Fibroblast of skin of right quadriceps (primary cell): Measurements from ENCODE around the gene OAS2.
"Not testable (repeated sequence)": the region's sequence is repeated elsewhere in the genome, so short reads cannot be mapped to it uniquely, and the experiment has no call there.

ENCODE experiments used
- DNase-seq: peaks from one replicate; pipeline ENCODE4 v3.0.0-alpha.2; 2013

The OAS2 gene

GRCh38 chr12:112987561-112987960 is 9.2 kb downstream of the OAS2 start:
- DNase-seq = no peak

GRCh38 chr12:112988224-112988623 is 9.9 kb downstream of the OAS2 start:
- no peak for DNase-seq

- DNase-seq = not testable (repeated sequence)
Measured at GRCh38 chr12:112988823-112989385, 10.6 kb downstream of the OAS2 start.

- no peak for DNase-seq
Measured at GRCh38 chr12:112989806-112990205, 11.5 kb downstream of the OAS2 start.

- DNase-seq = peak; percentile 49
Measured at GRCh38 chr12:112992541-112993398, 14.5 kb downstream of the OAS2 start.

GRCh38 chr12:112995008-112995407 is 16.7 kb downstream of the OAS2 start:
- DNase-seq = no peak

- no peak for DNase-seq
Measured at GRCh38 chr12:112996501-112996900, 18.2 kb downstream of the OAS2 start.

- no peak for DNase-seq
Measured at GRCh38 chr12:112997506-112997905, 19.2 kb downstream of the OAS2 start.

- DNase-seq = no peak
Measured at GRCh38 chr12:112998987-112999767, 20.9 kb downstream of the OAS2 start.

GRCh38 chr12:113000433-113000832 is 22.1 kb downstream of the OAS2 start:
- no peak for DNase-seq

GRCh38 chr12:113002155-113002554 is 23.8 kb downstream of the OAS2 start:
- no peak for DNase-seq

- DNase-seq = no peak
Measured at GRCh38 chr12:113002676-113003075, 24.4 kb downstream of the OAS2 start.

GRCh38 chr12:113003636-113004035 is 25.3 kb downstream of the OAS2 start:
- DNase-seq = no peak

GRCh38 chr12:113005762-113006161 is 27.4 kb downstream of the OAS2 start:
- DNase-seq = no peak

GRCh38 chr12:113006206-113006605 is 27.9 kb downstream of the OAS2 start:
- DNase-seq = no peak

- no peak for DNase-seq
Measured at GRCh38 chr12:113006641-113007040, 28.3 kb downstream of the OAS2 start.

GRCh38 chr12:113007166-113007565 is 28.8 kb downstream of the OAS2 start:
- no peak for DNase-seq

GRCh38 chr12:113010701-113011100 is 32.4 kb downstream of the OAS2 start:
- DNase-seq = no peak

- DNase-seq = no peak
Measured at GRCh38 chr12:113014565-113014964, 36.2 kb downstream of the OAS2 start.

GRCh38 chr12:113016796-113017195 is 38.5 kb downstream of the OAS2 start:
- no peak for DNase-seq

- DNase-seq = no peak
Measured at GRCh38 chr12:113019025-113019424, 40.7 kb downstream of the OAS2 start.

- no peak for DNase-seq
Measured at GRCh38 chr12:113021500-113021899, 43.2 kb downstream of the OAS2 start.

- no peak for DNase-seq
Measured at GRCh38 chr12:113022563-113023297, 44.4 kb downstream of the OAS2 start.
